Measurements from ENCODE around the gene MT1G.

Gene MT1G

GRCh38 chr16:56629531-56629930 lies 38.3 kb downstream of the MT1G start:
- Histone ChIP-seq H3K9ac (ENCODE audit: low read length) (no peak overlapping the region), H3K4me3 (ENCODE audit: low read depth, low read length, poor library complexity, severe bottlenecking) (no peak overlapping the region), H3K4me2 (ENCODE audit: low read length) (no peak overlapping the region), H3K27me3 (ENCODE audit: insufficient read depth, low read length) (no peaks in the 10 kb centered on the region), H3K9me2 (ENCODE audit: low read depth, low read length) (no peaks in the 10 kb centered on the region), H3K4me1 (ENCODE audit: insufficient read depth, low read length, severe bottlenecking) (no peaks in the 10 kb centered on the region), H3K36me3 (ENCODE audit: insufficient read depth, low read length) (no peaks in the 10 kb centered on the region), H2AFZ (ENCODE audit: low read length) (no peak overlapping the region), H3K27ac (ENCODE audit: low read depth, low read length, poor library complexity, severe bottlenecking) (no peak overlapping the region), H4K20me1 (ENCODE audit: insufficient read depth, low read length) (no peaks in the 10 kb centered on the region), H3F3A (ENCODE audit: insufficient read depth, low read length) (no peaks in the 10 kb centered on the region), H3K79me2 (ENCODE audit: insufficient read depth, low read length) (no peaks in the 10 kb centered on the region), H3K9me3 (ENCODE audit: low read length) (no peaks in the 10 kb centered on the region)
- TF ChIP-seq CTCF (IDR thresholded peaks at IDR 0.05; ENCODE audit: low read length) (no peak), EZH2 (IDR thresholded peaks at IDR 0.05; ENCODE audit: borderline replicate concordance, low read length) (no peak)

DNA sequence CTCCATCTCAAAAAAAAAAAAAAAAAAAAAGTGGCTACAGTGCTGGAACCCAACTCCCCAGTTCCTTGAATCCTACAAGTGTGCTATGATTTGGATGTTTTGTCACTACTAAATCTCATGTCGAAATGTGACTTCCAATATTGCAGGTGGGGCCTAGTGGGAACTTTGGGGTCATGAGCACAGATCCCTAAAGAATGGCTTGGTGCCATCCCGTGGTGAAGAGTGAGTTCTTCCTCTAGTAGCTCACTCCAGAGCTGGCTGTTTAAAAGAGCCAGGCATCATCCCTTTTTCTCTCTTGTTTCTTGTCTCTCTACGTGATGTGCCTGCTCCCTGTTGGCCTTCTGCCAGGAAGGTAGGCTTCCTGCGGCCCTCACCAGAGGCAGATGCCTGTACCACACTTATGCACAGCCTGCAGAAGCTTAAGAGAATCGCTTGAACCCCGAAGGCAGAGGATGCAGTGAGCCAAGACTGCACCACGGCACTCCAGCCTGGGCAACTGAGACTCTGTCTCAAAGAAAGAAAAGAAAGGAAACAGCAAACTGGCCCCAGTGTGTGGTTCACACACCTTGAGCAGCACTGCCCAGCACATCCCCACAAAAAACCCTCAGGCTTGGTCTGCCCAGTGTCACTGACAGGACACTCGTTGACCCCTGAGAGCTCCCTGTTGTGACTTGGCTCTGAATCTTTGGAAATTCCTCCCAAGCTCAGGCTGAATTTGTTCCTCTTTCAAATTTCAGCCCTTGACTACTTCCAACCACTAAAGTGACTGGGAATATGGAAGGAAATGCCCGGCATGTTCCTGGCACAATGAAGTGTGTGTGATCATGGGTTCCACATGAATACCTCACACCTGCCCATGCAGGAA lies 39.1 kb downstream of the MT1G start:
- TF ChIP-seq CTCF (IDR thresholded peaks at IDR 0.05; ENCODE audit: low read length) (no peak), EZH2 (IDR thresholded peaks at IDR 0.05; ENCODE audit: borderline replicate concordance, low read length) (no peak)
- Histone ChIP-seq H3K9me3 (ENCODE audit: low read length) (no peaks in the 10 kb centered on the region), H3K79me2 (ENCODE audit: insufficient read depth, low read length) (no peaks in the 10 kb centered on the region), H3K9ac (ENCODE audit: low read length) (no peak overlapping the region), H2AFZ (ENCODE audit: low read length) (no peak overlapping the region), H3K27ac (ENCODE audit: low read depth, low read length, poor library complexity, severe bottlenecking) (no peak overlapping the region), H3K27me3 (ENCODE audit: insufficient read depth, low read length) (no peaks in the 10 kb centered on the region), H4K20me1 (ENCODE audit: insufficient read depth, low read length) (no peaks in the 10 kb centered on the region), H3K4me1 (ENCODE audit: insufficient read depth, low read length, severe bottlenecking) (no peaks in the 10 kb centered on the region), H3F3A (ENCODE audit: insufficient read depth, low read length) (no peaks in the 10 kb centered on the region), H3K36me3 (ENCODE audit: insufficient read depth, low read length) (no peaks in the 10 kb centered on the region), H3K4me2 (ENCODE audit: low read length) (no peak overlapping the region), H3K4me3 (ENCODE audit: low read depth, low read length, poor library complexity, severe bottlenecking) (no peak overlapping the region), H3K9me2 (ENCODE audit: low read depth, low read length) (no peaks in the 10 kb centered on the region)

GRCh38 chr16:56626685-56627084 lies 41.2 kb downstream of the MT1G start:
- Histone ChIP-seq H3K4me1 (ENCODE audit: insufficient read depth, low read length, severe bottlenecking) (no peaks in the 10 kb centered on the region), H3K9me3 (ENCODE audit: low read length) (no peaks in the 10 kb centered on the region), H3K27ac (ENCODE audit: low read depth, low read length, poor library complexity, severe bottlenecking) (no peak overlapping the region), H3K27me3 (ENCODE audit: insufficient read depth, low read length) (no peaks in the 10 kb centered on the region), H3K9me2 (ENCODE audit: low read depth, low read length) (no peaks in the 10 kb centered on the region), H3K9ac (ENCODE audit: low read length) (no peak overlapping the region), H3K79me2 (ENCODE audit: insufficient read depth, low read length) (no peaks in the 10 kb centered on the region), H4K20me1 (ENCODE audit: insufficient read depth, low read length) (no peaks in the 10 kb centered on the region), H3F3A (ENCODE audit: insufficient read depth, low read length) (no peaks in the 10 kb centered on the region), H2AFZ (ENCODE audit: low read length) (no peak overlapping the region), H3K4me2 (ENCODE audit: low read length) (no peak overlapping the region), H3K36me3 (ENCODE audit: insufficient read depth, low read length) (no peaks in the 10 kb centered on the region), H3K4me3 (ENCODE audit: low read depth, low read length, poor library complexity, severe bottlenecking) (no peak overlapping the region)
- TF ChIP-seq EZH2 (IDR thresholded peaks at IDR 0.05; ENCODE audit: borderline replicate concordance, low read length) (no peak), CTCF (IDR thresholded peaks at IDR 0.05; ENCODE audit: low read length) (no peak)

Data from OCI-LY1 (cell line).